Measurements from ENCODE around the gene ATXN1.

ATXN1 gene

GRCh38 chr6:16496991-16497801 lies 264.1 kb downstream of the ATXN1 start:
- H3K4me3 ChIP-seq (ENCODE audit: control insufficient read depth, low read depth, low read length), result no peak overlapping the region
- no peak for TF ChIP-seq CTCF (IDR thresholded peaks at IDR 0.05; ENCODE audit: control insufficient read depth, insufficient read depth, low read depth, low read length, missing control alignments)
- no peak for DNase-seq (ENCODE audit: low read depth)

DNA sequence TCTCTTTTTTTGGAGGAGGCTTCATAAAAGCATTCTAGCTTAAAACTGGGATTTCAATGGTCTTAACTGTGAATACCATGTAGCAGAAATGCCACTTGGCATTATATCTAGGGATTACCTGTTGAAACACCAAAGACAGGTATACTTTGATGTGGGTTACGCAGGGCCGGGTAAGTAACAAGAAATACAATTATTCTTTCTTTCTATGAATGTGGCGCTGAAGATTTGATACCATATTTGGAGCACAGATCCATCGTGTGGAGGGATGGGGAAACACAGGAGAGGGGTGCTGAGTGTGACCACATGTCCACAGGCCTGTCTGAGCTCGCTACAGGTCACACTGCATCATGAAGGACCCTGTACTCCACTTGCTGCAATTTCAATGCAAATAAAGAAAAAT lies 265.1 kb downstream of the ATXN1 start:
- no peak for TF ChIP-seq CTCF (IDR thresholded peaks at IDR 0.05; ENCODE audit: control insufficient read depth, insufficient read depth, low read depth, low read length, missing control alignments)
- no peak for DNase-seq (ENCODE audit: low read depth)

GRCh38 chr6:16494793-16495192 lies 266.5 kb downstream of the ATXN1 start:
- TF ChIP-seq CTCF (IDR thresholded peaks at IDR 0.05; ENCODE audit: control insufficient read depth, insufficient read depth, low read depth, low read length, missing control alignments), result no peak
- H3K4me3 ChIP-seq (ENCODE audit: control insufficient read depth, low read depth, low read length), result no peak overlapping the region
- DNase-seq (ENCODE audit: low read depth), result no peak

More for the DNA sequence above, 265.1 kb downstream of the ATXN1 start:
- no peak overlapping the region for H3K4me3 ChIP-seq (ENCODE audit: control insufficient read depth, low read depth, low read length)

GRCh38 chr6:16493802-16494201 lies 267.5 kb downstream of the ATXN1 start:
- TF ChIP-seq CTCF (IDR thresholded peaks at IDR 0.05; ENCODE audit: control insufficient read depth, insufficient read depth, low read depth, low read length, missing control alignments), result no peak
- H3K4me3 ChIP-seq (ENCODE audit: control insufficient read depth, low read depth, low read length), result no peak overlapping the region
- no peak for DNase-seq (ENCODE audit: low read depth)

GRCh38 chr6:16493112-16493511 lies 268.1 kb downstream of the ATXN1 start:
- H3K4me3 ChIP-seq (ENCODE audit: control insufficient read depth, low read depth, low read length), result no peak overlapping the region
- no peak for DNase-seq (ENCODE audit: low read depth)
- no peak for TF ChIP-seq CTCF (IDR thresholded peaks at IDR 0.05; ENCODE audit: control insufficient read depth, insufficient read depth, low read depth, low read length, missing control alignments)

GRCh38 chr6:16491666-16492313 lies 269.5 kb downstream of the ATXN1 start:
- TF ChIP-seq CTCF (IDR thresholded peaks at IDR 0.05; ENCODE audit: control insufficient read depth, insufficient read depth, low read depth, low read length, missing control alignments), result no peak
- H3K4me3 ChIP-seq (ENCODE audit: control insufficient read depth, low read depth, low read length), result no peak overlapping the region
- DNase-seq (ENCODE audit: low read depth), result no peak

Measured in AG09309 (cell line).